T47D (cell line): ENCODE data around the gene ZSCAN22.

Experiments used
- DNase-seq, 2 experiments: peaks; one replicate each; pipeline versions ENCODE4 v3.0.0 to v3.0.0-alpha.2; 2011 to 2012; ENCODE audit warnings: low read depth in 1 of 2, low spot score in 1 of 2
- JUND ChIP-seq: IDR thresholded peaks from 2 replicates; pipeline ENCODE4 v1.6.1; 2012; ENCODE audit warnings: low read depth
- in situ Hi-C: cut with HindIII; loops from 2 replicates; pipeline ENCODE4 v1.10.0; 2016; ENCODE audit warnings: low sequenced_read_pairs, low pct_unique_long_range_greater_than_20kb

Gene ZSCAN22

DNA sequence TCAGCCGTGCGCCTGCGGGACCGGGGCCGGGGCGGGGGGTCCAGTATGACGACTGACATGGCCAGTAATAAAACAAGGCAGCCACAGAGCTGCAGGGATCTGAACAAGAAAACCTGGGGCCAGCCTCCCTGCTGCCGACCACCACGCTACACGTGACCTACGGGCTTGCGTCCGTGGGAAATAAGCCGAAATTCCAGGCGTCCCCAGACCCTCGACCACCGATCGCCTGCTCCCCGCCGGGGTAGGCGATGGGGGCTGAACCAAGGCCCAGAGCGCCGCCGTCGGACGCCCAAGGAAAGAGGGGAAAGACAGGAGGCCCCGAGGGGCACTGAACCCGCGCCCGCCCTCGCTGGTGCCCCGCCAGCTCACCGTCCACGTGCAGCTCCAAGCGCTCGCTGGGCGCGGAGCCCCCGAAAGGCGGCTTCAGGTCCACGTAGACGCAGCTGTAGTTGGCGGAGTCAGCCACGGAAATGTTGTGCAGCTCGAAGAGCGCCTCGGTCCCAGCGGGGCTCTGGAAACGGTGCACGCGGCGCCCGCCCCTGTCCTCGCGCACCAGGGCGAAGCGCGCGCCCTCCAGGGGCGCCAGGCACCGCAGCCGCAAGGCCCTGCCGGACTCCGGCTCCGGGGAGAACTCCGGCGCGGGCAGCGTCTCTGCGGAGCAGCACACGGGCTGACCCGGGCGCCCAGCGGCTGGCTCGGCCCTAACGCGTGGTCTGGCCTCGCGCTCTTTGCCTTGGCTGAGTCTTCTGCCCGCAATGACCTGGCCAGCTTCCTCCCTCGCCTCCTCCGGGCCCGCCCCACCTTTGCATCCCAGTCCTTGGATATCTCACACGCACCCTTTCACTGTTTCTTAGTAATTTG lies 23.4 kb downstream of the ZSCAN22 start:
- in situ Hi-C loops: no loop called here
- no peak for DNase-seq
- no peak for TF ChIP-seq JUND

DNA sequence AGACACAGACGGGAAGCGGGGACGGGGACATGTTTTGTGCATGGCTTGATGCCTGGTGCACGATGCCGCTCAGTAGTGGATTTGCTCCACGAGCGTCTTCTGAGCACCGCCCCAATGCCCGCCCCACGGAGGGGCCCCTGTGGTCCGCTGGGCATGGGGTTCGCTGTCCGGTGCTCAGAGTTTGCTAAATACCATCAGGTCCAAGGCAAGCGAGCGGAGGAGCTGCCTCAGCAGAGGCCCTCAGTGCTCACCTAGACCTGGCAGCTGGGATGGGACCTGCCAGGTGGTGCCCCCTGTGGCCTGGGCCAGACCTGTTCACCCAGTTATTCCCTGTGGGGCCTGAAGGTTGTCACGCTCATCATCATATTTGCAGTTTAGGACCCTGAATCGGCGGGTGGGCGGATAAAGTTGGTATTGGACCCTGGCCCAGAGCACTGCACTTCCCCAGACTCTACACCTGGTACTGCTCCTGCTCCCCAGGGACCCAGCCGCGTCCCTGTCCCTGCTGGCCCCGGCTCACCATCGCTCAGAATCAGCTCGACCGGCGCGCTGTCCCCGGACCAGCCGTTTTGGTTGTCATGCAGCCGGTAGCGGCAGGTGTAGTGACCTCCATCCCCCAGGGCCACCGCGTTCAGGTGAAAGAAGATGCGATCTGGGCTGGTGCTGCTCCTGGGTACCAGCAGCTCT lies 24.2 kb downstream of the ZSCAN22 start:
- in situ Hi-C loops: no loop called here
- TF ChIP-seq JUND: no peak
- no peak for DNase-seq

GRCh38 chr19:58351558-58351878 lies 24.7 kb downstream of the ZSCAN22 start:
- no peak for TF ChIP-seq JUND
- DNase-seq: no peak
- in situ Hi-C loops: no loop called here

DNA sequence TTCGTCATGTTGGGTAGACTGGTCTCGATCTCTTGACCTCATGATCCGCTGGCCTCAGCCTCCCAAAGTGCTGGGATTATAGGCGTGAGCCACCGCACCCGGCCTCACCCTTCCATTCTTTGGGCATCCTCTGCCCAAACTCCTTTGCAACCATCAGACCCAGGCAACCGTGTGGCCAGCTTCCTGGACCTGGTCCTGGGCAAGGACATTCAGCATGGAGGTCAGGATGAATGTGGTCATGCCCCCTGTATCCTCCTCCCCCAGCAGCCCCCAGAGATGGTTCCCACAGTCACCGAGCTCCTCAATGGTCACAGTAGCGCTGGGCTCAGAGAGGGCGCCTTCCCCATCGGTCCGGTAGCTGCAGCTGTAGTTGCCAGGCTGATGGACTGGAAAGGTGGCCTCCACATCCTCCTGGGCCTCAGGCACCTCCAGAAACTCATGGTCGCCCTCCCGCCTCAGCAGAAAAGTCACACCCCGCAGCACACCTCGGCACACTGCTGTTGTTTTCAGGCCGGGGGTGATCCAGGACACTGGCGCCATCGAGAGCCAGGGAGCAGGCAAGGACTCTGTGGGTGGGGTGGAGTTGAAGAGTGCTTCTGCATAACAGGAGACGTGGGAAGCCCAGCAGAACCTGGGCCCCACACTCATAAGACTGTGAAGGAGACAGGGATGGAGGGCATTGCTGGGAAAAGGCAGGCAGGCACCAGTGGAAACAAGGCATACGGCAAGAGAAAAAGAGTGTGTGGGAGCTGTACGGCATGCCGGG lies 25.4 kb downstream of the ZSCAN22 start:
- in situ Hi-C loops: no loop called here
- no peak for TF ChIP-seq JUND
- DNase-seq: no peak

DNA sequence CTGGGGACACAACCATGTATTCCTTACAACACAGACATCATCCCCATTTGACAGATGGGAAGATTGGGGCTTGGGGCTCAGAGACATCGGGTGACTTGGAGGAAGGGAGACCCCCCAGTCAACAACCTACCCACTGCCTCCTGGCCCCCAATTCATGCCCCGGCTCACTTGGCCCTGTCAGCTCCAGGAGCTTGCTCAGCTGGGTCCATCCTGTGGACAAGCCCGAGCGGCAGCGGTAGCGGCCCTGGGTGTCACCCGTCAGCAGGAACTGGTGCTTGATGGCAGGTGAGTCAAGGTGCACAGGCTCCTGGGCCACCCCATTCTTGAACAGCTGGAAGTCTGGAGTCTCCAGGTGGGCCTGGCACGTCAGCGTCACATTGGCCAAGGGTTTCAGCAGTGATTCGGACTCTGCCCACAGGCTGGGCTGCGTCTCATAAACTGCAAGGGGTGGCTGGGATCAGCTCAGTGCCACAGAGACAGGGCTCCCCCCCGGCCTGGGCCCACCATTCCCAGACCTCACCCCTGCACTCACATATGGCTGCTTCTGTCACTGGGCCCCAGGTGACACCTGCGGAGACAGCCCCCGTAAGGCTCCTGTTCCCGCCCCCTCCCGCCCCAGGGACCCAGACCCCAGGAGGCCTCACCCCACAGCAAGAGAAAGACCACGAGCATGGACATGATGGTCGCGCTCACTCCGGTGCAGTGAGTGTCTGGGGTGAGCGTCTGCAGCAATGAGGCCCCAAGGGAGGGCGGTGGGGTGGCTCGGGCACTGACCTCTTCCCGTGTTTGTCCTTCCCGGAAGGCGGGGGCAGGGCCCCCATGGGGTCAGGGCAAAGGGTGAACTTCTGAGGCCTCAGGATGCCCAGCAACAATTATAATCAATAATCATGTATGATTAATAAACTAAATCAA lies 26.2 kb downstream of the ZSCAN22 start, which contains the start of gene A1BG:
A1BG (minus strand) TSS at position 733 of the 912 bp plus-strand sequence; CDS start at position 678, 55 bp downstream.
- DNase-seq: no peak
- no peak for TF ChIP-seq JUND
- in situ Hi-C loops: no loop called here

DNA sequence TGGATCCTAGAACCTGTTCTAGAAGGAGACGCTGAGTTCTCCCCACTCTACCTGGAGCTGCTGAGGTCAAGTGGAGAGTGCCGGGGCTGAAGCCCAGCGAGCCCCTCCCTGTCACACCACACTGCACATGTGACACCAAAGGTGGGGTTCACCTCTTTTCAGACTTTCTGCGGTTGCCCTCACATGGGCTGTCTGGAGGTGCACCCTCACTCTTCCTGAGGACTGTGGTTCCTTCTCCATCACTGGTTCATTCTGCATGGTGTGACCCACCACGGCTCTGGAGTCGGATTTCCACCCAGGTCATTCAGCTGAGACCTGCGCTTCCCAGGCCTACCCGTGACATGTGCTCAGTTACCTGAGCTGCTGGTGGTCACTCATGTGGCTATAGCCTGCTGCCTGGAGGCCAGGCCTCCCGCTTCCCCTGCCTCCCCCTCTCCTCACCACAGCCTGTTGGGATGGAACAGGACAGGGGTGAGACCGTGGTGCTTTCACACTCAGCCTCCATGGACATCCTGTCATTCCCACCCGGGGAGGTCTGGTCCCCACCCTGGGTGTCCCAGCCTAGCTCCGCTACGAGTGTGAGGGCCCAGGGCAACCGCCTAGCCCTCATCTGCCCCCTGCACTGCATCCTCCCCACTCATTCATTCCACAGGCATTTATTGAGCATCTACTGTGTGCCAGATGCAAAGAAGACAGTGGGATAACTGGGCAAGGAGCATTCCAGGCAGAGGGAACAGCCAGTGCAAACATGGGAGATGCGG lies 27.1 kb downstream of the ZSCAN22 start:
- TF ChIP-seq JUND: no peak
- in situ Hi-C loops: no loop called here

DNA sequence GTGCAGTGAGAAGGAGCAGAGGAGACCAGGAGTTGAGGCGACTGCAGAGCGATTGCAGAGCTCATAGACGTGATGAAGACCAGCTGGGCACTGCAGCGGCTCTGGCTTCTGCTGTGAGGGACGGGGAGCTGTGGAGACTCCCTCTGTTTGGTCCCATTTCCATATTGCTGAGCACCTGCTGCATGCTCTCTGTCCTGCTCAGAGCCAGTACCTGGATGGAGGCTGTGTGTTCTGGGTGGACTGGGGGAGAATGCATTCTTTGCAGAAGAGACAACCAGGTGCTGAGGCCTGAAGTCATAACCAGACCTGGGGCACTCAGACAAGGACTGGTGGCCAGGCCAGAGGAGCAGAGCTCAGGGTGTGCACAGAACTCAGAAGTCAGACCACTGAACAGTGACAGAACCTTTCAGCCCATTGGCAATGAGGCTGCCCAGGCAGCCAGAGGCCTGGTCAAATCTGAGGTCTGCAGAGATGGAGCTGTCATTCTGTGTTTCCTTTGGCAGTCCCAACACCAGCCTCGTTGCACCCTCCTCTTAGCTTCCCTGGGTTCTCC lies 27.8 kb downstream of the ZSCAN22 start:
- no peak for TF ChIP-seq JUND
- no peak for DNase-seq
- in situ Hi-C loops: no loop called here

More for the DNA sequence above, 27.1 kb downstream of the ZSCAN22 start:
- DNase-seq: no peak

- no peak for TF ChIP-seq JUND
- in situ Hi-C loops: no loop called here
- peak in 1 of 2 experiments; percentile 40 for DNase-seq
These were observed 28.5 kb downstream of the ZSCAN22 start for GRCh38 chr19:58355215-58355796.

GRCh38 chr19:58355908-58356765 lies 29.3 kb downstream of the ZSCAN22 start:
- in situ Hi-C loops: no loop called here
- TF ChIP-seq JUND: no peak
- DNase-seq: no peak
